NCI-H446 treated with DMSO at 0.1 percent for 48 hours (cell line): ENCODE data around the gene RAET1E.

Experiments
- DNase-seq: peaks from one replicate; lab custom pipeline; 2025; lab: John Stamatoyannopoulos, UW

Gene RAET1E

GRCh38 chr6:149890629-149891045 lies 7.3 kb downstream of the RAET1E start:
- DNase-seq = no peak

GRCh38 chr6:149889326-149889725 lies 8.6 kb downstream of the RAET1E start:
- no peak for DNase-seq

- DNase-seq = no peak
Observed at GRCh38 chr6:149888659-149889058, 9.3 kb downstream of the RAET1E start.

- DNase-seq = no peak
Observed at GRCh38 chr6:149888093-149888492, 9.8 kb downstream of the RAET1E start.

GRCh38 chr6:149887343-149887742 lies 10.6 kb downstream of the RAET1E start:
- DNase-seq = no peak

- no peak for DNase-seq
Observed at GRCh38 chr6:149885888-149886287, 12.0 kb downstream of the RAET1E start.

GRCh38 chr6:149884617-149885016 lies 13.3 kb downstream of the RAET1E start:
- no peak for DNase-seq

- DNase-seq = no peak
Observed at GRCh38 chr6:149884215-149884614, 13.7 kb downstream of the RAET1E start.

GRCh38 chr6:149881860-149882259 lies 16.1 kb downstream of the RAET1E start:
- DNase-seq = no peak

- DNase-seq = no peak
Observed at GRCh38 chr6:149881066-149881766, 16.7 kb downstream of the RAET1E start.

GRCh38 chr6:149877659-149878058 lies 20.3 kb downstream of the RAET1E start:
- DNase-seq = no peak

- no peak for DNase-seq
Observed at GRCh38 chr6:149876241-149876933, 21.5 kb downstream of the RAET1E start.

- no peak for DNase-seq
Observed at GRCh38 chr6:149872233-149872632, 25.7 kb downstream of the RAET1E start.

- no peak for DNase-seq
Observed at GRCh38 chr6:149871182-149871581, 26.7 kb downstream of the RAET1E start.

- DNase-seq = no peak
Observed at GRCh38 chr6:149869275-149869892, 28.5 kb downstream of the RAET1E start.

GRCh38 chr6:149867876-149868640 lies 29.9 kb downstream of the RAET1E start:
- no peak for DNase-seq

- peak; percentile 58 for DNase-seq
Observed at GRCh38 chr6:149864578-149865535, 33.1 kb downstream of the RAET1E start.

- DNase-seq = peak; percentile 49
Observed at GRCh38 chr6:149863698-149864577, 34.0 kb downstream of the RAET1E start, which contains the start of gene LRP11. Gene LRP11, minus strand, starts transcription at chr6:149864359. Its CDS starts 339 bp downstream, at chr6:149864020.

GRCh38 chr6:149862922-149863697 lies 34.8 kb downstream of the RAET1E start:
- DNase-seq = peak; percentile 67
